ENCODE measurements around the gene TNFRSF19.

The TNFRSF19 gene

DNA sequence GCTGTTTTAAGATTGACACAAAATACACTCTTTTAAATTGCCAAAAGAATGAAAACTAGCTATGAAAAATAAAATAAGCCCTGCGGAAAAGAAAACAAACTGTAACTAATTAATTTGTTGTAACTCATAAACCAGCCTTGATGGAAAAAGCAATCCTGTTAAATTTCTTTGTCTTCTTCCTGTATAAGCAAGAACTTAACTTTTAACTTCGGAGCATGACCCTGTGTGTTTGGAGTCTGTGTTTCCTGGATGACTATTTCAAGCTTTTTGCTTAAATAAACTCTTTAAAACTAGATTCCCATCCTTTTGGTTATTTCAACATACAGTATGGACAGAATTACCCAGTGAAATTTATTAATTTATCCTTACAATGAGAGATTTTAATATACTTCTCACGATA lies 122.6 kb downstream of the TNFRSF19 start:
- DNase-seq, result no peak

DNA sequence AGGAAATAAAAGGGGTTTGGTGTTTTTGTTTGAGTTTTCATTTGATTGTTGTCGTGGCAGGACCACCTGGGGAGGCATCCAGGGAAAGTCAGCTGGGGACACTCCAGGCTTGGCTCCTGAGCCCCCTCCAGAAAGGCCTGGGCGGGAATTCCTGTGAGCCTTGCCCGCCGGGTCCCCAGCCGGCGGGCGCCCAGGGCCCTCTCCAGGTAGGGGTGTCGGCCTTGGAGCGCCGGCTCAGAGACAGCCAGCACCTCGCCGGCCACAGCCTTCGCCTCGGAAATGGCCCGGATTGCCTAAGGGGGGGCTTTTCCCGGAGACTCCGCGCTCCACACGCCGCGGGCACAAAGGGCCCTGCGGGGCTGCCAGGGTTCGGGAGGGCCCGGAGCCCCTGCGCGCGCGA lies 125.0 kb downstream of the TNFRSF19 start:
- DNase-seq, result no peak

DNA sequence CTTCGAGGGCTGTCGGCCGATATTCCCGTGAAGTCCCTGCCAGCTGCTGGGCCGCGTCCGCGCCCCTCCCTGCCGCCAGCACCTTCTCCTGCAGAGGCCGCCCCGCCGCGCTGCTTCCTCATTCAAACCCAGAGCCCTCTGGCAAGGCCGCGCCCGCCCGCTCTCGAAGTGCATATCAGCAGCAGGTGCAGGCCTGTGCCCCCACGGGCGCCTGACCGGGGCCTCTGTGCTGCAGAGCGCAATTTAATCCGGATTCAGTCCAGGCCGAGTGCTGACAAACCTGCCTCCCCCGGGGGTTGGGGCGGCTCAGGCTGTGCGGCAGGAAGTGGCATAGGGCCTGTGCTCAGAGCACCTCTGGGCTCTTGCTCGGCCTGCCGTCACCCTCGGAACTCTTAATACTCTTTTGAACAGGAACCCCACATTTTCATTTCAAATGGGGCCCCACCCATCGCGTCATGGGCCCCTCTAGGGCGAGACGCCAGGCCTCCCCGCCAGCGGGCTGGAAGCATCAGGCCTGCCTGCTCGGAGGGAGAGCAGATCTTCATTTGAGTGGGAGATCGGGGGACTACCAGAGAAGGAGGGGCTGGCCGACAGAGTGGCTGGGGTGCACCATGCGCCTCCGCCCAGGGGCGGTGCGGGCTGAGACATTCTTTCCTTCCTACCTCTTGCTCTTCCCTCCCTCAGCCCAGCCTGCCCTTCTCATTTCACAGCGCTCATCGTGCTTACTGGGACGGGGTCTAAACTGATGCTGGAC lies 125.7 kb downstream of the TNFRSF19 start:
- peak; percentile 49 to 53 for DNase-seq

DNA sequence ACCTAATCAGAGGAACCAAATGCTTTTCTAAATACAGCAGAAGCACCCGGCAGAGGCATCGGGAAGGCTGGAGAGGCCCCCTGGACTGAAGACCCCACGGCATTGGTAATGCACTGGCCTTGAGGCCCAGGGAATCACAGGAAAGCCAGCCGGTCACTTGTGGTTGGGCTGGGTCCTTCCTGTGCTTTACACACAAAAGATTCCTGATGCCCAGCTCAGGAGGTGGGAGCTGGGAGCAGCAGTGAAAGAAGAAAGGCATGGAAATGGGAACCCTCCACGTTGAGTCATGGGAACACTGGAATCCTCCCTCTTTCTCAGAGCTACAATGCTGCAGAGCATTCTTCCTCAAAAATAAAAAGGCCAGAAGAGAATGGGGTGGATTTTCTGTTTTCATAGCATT lies 126.4 kb downstream of the TNFRSF19 start:
- DNase-seq, result no peak

DNA sequence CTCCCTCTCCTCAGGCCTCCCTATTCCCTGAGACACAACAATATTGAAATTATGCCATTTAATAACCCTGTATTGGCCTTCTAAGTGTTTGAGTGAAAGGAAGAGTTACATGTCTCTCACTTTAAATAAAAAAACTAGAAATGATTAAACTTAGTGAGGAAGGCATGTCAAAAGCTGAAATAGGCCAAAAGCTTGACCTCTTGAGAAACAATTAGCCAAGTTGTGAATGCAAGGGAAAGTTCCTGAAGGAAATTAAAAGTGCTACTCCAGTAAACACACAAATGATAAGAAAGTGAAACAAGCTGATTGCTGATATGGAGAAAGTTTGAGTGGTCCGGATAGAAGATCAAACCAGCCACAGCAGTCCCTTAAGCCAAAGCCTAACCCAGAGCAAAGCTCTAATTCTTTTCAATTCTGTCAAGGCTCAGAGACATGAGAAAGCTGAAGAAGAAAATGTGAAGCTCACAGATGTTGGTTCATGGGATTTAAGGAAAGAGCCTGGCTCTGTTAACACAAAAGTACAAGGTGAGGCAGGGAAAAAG lies 127.6 kb downstream of the TNFRSF19 start:
- no peak for DNase-seq

DNA sequence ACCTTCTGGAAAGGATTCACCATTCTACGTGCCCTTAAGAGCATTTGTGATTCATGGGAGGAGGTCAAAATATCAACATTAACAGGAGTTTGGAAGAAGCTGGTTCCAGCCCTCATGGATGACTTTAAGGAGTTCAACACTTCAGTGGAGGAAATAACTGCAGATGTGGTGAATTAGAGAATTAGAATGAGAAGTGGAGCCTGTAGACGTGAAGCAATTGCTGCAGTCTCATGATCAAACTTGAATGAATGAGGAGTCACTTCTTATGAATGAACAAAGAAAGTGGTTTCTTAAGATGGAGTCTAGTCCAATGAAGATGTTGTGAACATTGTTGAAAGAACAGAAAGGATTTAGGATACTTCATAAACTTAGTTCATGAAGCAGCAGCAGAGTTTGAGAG lies 129.1 kb downstream of the TNFRSF19 start:
- DNase-seq, result no peak

DNA sequence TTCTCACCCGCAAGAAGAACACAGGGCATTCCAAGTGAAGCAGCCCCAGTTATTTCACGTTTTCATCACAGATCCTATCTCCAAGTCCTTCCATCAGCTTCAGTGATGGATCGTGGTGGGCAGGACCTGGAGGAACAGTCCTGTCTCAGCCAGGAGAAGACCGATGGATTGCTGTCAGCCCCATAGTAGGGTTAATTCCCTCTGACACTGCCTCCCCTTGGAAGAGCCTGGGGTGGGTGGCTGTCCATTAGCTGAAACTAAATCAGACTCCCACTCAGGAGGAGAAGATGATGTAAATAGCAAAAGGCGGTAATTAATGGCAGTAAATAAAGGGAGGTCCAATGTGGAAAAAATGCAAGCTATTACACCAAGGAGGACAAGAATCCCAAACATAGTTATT lies 131.0 kb downstream of the TNFRSF19 start:
- no peak for DNase-seq

DNA sequence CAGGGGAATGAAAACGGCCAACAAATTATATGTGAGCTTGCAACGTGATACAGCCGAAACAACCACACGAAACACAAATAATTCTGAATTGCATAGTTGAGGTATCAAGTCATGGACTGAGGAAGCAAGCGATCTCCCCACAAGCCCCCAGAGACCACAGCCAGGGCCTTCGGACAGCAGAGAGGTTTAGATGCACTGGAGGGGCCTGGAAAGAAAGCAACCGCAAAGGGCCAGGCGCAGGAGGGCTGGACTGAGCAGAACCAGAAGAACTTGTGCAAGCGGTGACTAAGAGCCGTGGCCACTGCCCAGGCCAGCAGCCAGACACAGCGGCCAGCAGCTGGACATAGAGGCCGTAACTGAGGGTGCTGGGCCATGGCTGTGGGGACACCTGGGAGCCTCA lies 131.4 kb downstream of the TNFRSF19 start:
- no peak for DNase-seq

DNA sequence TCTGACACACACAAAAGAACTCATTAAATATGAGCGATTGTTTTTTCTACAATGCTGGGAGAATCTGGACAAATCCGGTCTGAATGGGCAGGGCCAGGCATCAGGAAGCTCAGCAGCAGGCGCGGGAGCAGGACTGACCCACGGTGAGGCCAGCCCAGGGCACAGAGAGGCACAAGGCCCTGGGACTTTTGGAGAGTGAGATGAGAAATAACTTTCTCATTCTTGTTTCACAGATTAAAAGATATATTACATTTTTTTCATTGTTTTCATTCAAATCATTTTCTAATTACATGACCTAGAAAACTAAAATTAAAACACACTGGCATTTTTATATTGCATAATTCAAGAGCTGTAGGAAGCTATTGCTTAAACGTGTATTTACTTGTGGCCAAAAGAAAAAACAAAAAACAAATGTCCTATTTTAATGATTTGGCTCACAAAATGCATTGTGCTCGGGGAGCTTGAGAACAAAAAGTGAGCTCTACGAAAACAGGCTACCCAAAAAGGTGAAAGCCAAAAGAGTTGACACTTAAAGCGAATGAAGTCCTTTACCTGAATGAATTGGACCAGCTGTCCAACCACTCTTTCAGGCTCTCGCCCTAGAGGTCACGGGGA lies 133.1 kb downstream of the TNFRSF19 start:
- no peak for DNase-seq

DNA sequence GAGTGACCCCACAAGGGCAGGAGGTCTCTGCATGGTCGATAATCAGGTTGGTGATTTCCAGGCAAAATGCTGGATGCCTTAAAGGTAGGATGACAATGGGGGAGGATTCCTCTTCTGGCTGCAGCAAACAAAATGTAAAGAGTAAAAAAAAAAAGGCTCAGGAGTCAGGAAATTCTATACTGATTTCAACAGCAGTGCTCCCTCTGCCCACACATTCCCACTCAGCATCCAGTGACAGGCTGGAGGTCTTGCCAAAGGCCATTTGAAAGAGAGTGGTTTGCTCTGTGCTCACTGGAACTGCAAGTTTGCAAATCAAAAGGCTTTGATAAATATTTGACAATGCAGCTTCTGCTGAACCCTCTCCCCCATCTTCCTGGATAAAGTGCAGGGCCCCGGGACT lies 135.4 kb downstream of the TNFRSF19 start:
- DNase-seq, result no peak

DNA sequence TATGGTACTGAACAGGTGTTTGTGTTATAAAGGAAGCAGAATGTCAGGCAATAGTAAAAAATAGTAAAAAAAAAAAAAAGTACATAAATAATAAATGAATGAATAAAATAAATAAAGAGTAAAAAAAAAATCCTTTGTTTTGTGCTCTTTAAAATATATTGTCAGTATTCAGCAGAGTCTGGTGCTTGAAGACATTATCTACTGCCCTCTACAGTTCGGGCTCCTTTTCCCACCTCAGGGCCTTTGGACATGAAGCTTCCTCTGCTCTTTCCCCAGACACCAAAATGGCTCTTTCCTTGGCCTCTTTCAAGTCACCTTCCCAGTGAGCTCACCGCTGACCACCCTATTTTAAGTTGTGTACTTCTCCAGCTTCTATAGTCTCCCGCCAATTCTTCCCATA lies 137.5 kb downstream of the TNFRSF19 start:
- DNase-seq, result no peak

DNA sequence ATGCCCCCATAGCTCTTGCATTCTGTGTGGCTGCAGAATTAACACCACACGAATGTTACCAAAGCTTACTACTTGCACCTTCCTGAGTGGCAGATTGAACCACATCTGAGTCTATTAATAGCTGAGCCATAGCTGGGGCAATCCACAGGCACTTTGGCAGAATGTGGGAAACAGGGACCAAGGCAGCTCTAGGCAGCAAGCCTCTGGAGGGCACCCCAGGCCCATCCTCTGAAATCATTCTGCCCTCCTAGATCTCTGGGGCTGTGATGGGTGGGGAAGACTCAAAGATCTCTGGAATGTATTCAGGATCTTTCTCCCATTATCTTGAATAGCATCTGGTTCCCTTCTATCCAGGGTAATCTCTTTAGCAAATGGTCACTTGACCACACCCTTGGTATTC lies 139.3 kb downstream of the TNFRSF19 start:
- DNase-seq, result no peak

DNA sequence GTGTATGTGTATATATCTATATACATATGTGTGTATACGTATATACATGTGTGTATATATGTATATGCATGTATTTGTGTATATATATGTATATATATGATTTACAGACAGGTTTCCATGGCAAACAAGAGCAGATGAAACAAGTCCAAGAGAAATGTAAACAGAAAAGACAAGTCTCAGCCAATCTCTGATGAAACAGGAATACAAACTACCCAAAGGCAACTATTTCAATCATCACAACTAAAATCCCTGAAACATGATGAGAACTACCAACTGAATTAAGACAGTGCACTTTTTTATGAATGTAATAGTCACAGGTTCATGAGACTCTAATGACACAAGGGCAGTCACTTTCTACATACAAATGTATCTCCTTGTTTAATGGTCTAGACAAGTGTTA lies 140.2 kb downstream of the TNFRSF19 start:
- DNase-seq, result no peak

DNA sequence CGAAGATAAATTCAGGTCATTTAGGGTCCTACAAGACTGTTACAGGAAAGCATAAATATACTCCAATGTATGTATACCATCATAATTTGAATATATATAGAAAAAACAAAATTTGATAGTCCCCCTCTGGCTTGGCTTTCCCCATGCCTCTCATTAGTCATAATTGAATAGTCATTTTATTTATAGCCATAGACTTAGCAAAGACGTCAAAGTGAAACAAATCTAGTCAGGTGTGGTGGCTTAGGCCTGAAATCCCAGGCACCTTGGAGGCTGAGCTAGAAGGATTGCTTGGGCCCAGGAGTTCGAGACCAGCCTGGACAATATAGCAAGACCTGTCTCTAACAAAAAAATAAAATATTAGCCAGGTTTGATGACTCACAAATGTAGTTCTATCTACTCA lies 141.1 kb downstream of the TNFRSF19 start:
- DNase-seq, result no peak

DNA sequence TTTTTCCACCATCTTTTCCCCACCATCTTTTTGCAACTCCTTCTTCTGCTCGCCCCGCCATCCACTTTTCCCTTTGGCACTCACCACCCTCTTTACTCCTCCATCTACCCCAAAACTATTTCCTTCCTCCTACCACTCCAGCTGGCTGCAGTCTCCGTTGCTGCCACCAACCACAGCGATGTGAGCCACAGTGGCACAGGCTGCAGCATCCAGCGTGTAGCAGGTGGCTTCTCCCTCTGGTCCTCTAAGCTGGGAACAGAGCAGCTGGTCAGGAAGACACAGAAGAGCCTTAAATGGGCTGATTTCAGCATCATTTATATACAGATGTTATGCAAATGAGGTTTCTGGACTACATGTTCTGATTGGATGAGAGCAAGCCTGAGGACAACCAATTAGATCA lies 144.5 kb downstream of the TNFRSF19 start:
- no peak for DNase-seq

DNA sequence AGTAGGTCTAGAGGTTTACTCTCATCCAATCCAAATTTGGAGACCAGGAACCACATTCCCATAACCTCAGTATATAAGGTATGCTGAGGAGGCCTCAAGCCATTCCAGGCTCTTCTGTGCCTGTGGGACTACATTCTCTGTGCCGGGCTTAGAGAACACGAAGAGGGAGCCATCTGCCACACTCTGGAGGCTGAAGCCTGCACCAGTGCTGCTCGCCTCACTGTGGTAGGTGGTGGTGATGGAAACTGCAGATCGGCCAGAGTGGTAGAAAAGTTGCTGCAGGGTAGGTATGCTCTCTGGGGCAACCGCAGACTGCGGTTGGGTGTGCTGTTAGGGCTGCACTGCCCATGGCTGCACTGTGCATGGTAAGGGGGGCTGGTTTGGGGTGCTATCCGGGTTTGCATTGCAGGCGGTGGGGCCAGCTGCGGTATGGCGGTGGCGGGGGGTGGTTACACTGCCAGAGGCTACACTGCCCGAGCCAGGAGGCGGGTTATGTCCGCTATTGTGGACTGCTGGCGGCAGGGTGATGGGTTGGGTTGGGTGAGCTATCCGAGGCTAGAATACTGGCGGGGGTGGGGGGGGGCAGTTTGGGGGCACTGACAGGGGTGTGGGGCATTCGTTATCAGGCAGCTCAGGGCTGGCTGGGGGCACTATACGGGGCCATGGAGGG lies 145.0 kb downstream of the TNFRSF19 start:
- DNase-seq, result no peak

DNA sequence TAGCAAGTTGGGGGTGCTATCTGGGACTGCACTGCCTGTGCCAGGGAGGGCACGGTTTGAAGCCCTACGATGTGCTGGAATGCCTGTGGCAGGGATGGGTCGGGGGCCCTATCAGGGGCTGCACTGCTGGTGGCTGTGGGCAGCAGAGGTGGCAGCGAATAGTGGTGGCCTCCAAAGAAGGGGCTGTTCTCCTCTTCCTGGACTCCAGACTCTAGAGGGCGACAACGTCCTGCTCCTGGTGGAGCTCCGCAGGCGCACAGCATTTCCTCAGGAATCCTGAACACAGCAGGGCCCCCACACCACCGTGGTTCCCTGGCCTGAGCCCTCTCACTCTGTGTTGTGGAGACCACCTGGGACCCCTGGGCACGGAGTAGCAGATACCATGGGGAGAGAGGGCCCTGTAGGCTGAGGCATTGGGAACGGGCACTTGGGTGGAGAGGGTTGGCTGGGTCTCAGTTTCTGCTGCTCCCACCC lies 145.6 kb downstream of the TNFRSF19 start:
- DNase-seq, result peak in 1 of 2 donors; percentile 20

DNA sequence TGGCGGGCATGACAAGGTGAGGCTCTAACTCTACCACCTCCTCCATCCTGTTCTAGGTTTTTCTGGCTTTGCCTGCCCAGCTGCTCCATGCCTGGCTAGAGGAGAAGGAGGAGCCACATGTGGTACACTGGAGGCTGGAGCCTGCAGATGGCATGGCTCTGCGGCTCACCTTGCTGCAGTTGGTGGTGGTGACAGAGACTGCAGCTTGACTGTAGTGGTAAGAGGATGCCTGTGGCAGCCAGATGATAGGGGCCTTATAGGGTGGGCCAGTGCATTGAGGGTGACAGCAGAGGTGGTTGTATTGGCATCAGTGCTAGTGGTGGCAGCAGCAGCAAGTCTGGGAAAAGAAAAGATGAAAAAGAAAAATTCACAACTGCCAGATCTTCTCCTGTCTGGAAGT lies 146.2 kb downstream of the TNFRSF19 start:
- no peak for DNase-seq

DNA sequence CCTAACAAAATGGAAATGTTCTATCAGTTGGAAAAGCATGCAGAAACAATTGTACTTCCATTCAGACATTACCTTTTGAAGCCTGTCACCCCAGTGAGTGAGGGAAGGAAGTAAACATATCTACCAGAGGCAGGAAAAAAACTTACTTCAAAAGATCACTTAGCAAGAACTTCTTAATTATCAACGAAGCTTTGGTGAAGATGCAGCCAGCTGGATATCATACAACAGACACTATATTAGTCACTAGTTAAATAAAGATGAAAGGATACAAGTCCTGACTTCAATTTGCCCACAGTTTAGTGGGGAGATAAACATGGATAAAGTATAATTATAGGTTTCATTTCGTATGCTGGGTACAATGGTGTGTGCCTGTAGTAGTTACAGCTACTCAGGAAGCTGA lies 148.8 kb downstream of the TNFRSF19 start:
- DNase-seq, result no peak

DNA sequence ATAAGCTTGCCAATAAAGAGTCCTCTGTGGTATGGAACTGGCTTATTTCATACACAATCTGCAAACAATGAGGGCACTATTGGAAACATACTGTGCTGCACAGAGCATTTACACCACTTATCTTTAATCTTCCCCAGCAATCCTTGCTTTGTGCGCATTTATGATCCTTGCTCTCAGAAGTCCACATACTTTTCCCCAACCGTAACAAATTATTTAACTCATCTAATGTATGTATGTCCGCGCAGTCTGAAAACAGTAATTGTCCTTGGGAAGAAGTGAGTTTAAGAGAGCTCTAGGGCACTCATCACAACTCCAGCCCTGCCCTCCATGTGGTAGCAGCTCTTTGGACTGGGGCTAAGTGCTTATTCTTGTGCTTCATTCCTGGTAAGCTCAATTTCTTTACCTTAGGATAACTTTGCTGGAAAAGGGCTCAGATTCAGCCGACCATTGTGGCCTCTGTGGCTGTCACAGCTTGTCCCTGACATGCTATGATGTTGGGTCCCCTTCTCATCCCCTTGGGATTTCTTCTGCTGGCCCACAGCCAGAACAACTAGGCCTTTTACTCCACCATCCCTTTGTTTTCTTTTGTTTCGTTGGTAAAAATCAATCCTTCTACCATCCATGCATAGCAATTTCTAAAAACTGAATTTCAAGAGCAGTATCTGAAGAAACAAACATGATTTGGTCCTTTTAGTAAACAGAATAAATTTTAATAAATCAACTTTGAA lies 152.7 kb downstream of the TNFRSF19 start:
- DNase-seq, result no peak

DNA sequence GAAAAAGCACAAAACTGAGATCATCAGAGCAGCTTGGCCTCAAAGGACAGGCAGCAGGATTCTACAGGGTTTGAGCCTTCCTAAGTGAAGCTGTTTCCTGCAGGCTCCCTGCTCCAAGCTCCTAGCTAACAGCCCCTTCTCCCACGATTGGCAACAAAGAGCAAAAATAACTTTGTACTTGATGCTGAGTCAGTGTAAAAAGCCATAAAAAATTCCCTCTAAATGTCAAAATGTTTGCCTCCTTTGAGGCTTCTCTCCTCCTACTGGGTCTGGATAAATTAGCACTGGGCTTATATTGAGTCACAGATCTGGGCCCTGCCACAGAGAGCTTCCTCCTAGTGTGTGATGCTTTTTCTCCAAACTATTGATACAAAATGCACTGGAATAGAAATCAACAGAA lies 153.3 kb downstream of the TNFRSF19 start:
- no peak for DNase-seq

DNA sequence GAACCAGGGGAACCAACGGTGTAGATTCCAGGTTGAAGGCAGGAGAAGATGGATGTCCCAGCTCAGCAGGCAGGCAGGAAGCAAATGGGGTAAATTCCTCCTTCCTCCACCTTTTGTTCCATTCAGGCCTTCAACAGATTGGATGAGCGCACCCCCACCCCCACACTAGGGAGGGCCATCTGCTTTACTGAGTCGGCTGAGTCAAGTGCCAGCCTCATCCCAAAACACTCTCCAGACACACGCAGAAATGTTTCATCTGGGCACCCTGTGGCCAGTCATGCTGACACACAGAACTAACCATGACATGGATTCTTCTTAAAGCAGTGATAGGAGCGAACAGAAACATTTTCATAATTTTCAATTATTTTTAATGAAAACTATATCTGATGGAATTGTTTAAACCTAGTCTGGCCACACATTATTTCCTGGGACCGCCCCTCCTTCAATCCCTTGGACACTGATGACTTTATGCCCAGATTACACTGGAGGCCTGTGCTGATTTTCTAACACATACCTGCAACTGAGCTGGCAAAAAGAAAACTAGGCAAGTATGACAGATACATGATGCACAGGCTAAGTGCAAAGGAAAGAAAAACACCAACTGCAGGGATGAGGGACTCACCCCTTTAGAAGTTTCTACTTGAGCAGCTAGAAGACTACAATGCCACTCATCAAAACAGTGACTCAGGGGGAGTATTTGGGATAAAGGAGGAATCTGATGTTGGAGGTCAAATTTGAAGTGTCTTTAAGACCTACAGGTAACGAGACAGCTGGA lies 154.2 kb downstream of the TNFRSF19 start:
- no peak for DNase-seq

Measured in stimulated activated CD4-positive, alpha-beta T cell treated with anti-CD3 and anti-CD28 coated beads, Interleukin-2, amount 100 ng/mL, for 24 hours (primary cell).